ENCODE results near the gene TBATA.
"Not testable (repeated sequence)": the region's sequence is repeated elsewhere in the genome, so short reads cannot be mapped to it uniquely, and the experiment has no call there.

The TBATA gene

DNA sequence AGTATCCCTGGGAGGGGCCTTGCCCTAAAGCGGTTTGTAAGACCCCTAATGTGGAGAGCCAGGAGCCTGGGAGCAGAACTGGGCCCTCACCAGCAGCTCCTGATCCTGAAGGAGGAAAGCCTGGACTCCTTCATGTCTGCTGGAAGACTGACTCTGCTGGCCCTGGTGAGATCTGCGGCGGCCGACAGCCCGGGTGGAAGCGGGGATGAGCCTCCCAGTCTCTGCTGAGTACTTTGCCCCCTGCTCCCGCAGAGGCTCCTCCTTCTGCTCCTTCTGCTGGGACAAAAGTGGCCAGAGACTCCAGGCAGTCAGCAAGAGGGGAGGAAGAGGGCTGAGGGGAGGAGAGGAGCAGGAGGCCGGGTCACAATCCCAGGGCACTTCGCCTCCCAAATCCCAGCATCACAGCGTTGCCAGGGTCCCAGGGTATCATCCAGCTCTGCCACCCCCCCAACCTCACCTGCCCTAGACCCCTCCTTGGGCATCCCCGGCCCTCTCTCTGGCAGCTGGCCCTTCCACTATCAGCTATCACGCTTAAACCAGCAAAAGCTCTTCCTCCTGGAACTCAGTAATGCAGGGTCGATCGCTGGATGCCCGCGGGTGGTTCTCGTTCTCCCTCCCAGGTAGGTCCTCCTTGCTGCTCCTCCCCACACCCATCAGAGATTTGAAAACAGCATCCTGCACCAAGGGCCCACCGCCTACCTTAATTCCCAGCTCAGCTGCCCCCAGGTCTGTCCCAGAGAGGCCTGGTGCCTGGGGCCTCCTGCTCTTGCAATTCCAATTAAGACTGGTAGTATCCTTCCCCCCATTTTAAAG, 7.9 kb downstream of the TBATA start:
- DNase-seq, result no peak

DNA sequence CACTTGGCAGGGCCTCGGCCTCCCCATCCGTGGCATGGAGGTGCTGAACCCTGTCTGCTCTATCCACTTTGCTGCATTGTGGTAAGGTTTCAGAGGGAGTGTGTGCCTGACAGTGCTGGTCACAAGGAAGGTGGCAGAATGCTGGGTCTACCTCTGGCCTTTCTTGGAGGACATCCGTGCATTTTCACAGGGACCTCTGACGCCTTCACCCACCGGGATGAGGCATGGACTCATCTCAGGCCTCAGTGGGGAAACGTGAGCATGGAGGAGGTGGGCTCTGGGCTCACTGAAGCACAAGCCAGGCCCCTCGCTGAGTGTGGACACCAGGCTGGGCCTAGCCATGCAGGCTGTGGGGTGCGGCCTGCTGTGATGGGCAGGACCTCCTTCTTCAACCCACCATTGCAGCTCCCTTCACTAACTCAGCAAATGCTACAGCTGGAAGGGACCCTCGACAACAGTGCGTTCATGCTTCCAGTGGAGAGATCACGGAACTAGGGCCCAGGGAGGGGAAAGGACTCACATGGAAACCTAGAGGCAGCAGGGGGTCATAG, 8.6 kb downstream of the TBATA start:
- DNase-seq, result no peak

DNA sequence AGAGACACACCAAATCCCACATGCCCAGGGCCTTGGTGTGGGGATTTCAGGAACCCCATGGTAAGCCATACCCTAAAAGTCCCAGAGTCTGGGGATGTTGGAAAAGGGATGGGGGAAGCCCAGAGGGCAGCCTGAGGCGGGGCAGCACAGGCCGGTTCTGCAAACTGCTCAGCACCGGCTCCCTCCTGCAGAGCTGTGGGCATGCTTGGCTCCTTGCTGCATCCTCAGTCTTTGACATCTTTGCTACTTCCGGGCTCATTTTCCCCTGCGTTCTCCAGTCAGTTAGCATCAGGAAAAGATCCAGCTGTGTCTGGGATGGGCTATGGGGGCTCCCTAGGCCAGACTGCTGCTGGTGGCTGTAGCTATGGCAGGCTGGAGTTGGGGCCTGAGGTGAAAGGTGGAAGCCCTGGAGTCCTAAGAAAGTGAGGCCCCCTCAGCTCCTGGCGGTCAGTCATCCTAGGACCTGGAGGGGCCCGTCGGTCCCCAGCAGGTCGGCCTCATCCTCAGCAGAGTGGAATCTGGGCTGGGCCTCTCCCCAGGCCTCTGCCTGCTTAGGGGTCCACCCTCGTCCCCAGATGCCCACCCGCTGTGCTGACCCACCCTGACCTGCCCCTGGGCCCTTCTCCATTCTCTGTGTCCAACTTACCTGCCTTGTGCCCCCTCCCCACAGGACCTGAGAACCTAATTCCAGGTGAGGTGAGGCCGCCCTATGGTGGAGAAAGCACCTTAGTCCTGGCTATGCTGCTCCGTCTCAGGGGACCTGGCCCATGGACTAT, 9.3 kb downstream of the TBATA start:
- no peak for DNase-seq

GRCh38 chr10:70774810-70775678, 10.1 kb downstream of the TBATA start:
- no peak for DNase-seq

GRCh38 chr10:70773965-70774809, 11.0 kb downstream of the TBATA start:
- DNase-seq, result no peak

DNA sequence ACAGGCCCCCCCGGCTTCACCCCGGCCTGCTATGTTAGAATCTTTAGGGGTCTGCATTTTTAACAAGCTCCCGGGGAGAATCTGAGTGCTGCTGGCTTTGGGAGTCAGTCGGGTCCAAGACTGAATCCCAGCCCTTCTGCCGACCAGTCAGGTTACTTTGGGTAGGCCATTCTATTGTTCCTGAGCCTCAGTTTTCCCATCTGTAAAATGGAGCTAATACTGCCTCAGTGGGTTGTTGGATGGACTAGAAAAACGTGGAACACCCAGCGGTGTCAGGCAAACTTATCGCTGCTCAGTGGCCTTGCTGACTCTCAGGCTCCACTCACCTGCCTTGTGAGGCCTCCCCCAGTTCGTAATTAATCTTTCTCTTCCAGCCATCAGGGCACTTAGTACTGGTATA, 11.7 kb downstream of the TBATA start:
- DNase-seq, result no peak

DNA sequence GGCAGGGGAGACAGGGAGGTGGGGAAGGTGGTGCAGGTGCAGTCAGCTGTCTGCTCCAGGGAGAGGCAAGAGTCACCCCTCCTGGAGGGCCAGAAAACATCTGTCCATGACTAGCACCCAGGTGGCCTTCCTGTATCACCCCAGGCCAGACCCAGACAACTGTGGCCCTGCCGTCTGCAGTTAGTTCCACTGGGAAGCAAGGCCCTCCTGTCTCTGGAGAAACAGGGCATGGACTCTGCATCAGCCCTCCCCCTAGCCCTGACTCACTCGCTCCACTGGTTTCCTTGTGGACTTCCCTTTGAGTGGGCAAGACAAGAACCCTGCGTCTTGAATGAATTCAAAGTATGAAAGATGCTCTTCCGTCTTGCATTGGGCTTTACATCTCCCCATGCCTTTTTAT, 12.6 kb downstream of the TBATA start:
- DNase-seq, result no peak

- no peak for DNase-seq
These were observed 13.6 kb downstream of the TBATA start for GRCh38 chr10:70771311-70772194.

DNA sequence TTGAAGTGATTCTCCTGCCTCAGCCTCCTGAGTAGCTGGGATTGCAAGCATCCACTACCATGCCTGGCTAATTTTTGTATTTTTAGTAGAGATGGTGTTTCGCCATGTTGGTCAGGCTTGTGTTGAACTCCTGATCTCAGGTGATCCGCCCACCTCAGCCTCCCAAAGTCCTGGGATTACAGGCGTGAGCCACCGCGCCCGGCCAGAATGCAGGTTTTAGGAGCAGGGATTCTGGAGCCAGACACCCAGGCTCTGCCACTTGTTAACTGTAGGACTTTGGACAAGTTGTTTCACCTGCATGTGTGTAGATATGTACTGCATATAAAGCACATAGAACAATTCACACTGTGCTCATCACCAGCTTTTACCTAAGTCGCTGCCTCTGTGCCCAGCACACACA, 14.7 kb downstream of the TBATA start:
- not testable (repeated sequence) for DNase-seq

DNA sequence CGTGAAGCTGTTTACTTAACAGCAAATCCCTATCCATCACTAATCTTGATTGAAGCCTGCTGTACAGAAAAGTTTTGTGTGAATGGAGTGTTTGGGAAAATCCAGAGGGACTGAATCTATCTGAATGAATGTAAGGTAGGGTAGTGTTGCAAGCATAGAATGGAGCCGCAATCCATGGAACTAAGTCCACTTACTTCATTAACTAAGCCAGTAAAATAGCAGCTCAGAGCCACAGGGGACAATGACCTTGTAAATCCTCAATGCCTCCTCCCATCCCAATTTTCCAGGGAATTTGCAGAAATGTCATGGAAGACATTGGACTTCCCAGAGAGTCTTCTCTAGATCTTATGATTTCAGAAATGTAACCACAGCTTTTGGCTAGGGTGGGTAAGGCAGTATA, 15.2 kb downstream of the TBATA start:
- no peak for DNase-seq

DNA sequence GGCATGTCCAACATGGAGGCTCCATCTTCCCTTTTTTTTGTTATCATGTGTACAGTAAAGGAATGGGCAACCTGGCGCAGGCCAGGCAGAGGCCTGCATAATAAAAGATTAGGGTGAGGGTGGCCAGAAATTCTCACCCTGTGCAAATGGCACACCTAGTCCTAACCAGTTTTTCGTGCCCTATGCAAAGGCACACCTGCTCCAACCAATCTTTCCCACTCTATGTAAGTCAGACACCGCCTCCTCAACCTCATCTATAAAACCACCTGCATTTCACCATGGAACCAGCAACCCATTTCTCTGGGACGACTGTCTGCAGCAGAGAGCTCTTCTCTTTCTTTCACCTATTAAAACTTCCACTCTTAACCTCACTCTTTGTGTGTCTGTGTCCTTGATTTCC, 16.1 kb downstream of the TBATA start:
- DNase-seq, result no peak

DNA sequence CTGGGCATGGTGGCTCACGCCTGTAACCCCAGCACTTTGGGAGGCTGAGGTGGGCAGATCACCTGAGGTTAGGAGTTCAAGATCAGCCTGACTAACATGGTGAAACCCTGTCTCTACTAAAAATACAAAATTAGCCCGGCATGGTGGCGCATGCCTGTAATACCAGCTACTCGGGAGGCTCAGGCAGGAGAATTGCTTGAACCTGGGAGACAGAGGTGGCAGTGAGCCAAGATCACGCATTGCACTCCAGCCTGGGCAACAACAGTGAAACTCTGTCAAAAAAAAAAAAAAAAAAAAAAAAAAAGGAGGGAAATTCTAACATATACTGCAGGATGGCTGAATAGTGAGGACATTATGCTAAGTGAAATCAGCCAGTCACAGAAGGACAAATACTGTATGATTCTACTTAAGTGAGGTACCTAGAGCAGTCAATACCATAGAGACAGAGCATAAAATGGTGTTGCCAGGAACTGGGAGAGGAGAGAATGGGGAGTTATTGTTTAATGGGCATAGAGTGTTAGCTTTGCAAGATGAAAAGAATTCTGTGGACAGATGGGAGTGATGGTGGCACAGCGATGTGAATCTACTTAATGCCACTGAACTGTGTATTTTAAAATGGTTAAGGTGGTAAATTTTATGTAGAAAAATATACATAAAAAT, 17.0 kb downstream of the TBATA start:
- DNase-seq, result not testable (repeated sequence)

DNA sequence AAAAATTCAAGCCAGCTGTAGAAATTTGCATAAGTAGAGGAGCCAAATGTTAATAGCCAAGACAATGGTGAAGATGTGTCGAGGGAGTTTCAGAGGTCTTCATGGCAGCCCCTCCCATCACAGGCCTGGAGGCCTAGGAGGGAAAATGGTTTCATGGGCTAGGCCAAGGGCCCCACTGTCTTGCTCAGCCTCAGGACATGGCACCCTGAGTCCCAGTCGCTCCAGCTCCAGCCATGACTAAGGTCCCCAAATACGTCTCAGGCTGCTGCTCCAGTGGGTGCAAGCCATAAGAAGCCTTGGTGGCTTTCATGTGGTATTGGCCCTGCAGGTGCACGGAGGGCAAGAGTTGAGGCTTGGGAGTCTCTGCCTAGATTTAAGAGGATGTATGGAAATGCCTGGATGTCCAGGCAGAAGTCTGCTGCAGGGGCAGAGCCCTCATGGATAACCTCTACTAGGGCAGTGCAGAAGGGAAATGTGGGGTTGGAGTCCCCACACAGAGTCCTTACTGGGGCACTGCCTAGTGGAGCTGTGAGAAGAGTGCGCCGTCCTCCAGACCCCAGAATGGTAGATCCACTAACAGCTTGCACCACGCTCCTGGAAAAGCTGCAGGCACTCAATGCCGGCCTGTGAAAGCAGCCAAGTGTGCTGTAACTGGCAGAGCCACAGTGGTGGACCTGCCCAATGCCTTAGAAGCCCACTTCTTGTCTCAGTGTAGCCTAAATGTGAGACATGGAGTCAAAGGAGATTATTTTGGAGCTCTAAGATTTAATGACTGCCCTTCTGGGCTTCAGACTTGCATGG, 19.2 kb downstream of the TBATA start:
- DNase-seq, result no peak

GRCh38 chr10:70763567-70763966, 21.6 kb downstream of the TBATA start:
- no peak for DNase-seq

DNA sequence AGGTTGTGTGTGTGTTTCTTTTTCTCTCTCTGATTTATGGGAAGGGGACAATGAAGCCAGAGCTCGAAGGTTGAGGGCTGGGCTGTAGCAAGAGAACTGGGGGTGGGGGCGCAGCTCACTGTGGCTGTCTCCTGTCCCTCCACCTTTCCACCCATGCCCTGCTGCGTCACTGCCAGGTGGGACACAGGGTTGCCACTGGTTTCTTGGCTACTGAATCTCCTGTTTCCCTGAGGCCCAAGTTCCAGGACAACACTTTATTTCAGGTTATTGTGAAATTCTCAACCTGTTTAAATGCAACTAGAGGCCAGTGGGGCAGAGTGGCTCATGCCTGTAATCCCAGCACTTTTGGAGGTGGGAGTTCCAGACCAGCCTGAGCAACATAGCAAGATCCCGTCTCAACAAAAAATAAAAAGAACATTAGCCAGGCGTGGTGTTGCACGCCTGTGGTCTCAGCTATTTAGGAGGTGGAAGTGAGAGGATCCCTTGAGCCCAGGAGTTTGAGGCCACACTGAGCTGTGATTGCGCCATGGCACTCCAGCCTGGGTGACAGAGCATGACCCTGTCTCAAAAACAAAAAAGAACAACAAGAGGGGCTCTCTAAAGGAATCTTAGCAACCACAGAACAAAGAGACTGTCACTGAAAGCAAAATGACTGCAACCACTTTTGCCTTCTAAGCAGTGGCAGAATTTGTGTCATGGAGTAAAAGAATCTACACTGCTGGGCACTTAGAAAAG, 22.6 kb downstream of the TBATA start:
- DNase-seq, result no peak

GRCh38 chr10:70761727-70762350, 23.3 kb downstream of the TBATA start:
- DNase-seq, result no peak

DNA sequence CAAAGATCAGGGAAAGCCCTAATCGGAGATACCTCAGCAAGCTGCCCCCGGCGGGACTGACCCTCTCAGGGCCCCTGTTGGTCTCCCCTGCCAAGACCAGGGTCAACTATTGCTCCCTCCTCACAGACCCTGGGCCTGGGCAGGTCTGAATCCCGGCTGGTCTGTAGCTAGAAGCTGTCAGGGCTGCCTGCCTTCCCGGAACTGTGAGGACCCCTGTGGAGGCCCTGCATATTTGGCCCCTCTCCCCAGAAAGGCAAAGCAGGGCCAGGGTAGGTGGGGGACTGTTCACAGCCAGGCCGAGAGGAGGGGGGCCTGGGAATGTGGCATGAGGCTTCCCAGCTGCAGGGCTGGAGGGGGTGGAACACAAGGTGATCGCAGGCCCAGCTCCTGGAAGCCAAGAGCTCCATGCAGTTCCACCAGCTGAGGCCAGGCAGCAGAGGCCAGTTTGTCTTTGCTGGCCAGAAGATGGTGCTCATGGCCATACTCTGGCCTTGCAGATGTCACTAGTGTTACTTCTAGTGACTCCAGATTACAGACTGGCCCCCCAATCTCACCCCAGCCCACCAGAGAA, 24.1 kb downstream of the TBATA start:
- no peak for DNase-seq

- DNase-seq, result no peak
These were observed 24.8 kb downstream of the TBATA start for GRCh38 chr10:70760271-70760787.

Data from activated T-cell treated with anti-CD3 and anti-CD28 coated beads, Interleukin-2, amount 50 U/mL, for 1 hour (primary cell).